22Rv1 (cell line): ENCODE results near the gene MRPL49.

ENCODE experiments used
- H3K27ac ChIP-seq: fragments of 450-650 bp; 2 replicates; pipeline ENCODE4 v1.5.1; 2017
- CTCF ChIP-seq: fragments of 450-650 bp; IDR thresholded peaks from 2 replicates; pipeline ENCODE4 v1.5.1; 2017; ENCODE audit warnings: mild to moderate bottlenecking
- ZFX ChIP-seq: fragments of 450-650 bp; IDR thresholded peaks from 2 replicates; pipeline ENCODE4 v1.6.1; 2017; ENCODE audit warnings: antibody characterized with exemption, borderline replicate concordance

Gene MRPL49

GRCh38 chr11:65083834-65084597 lies 38.1 kb upstream of the MRPL49 start, which contains the start of the genes CDCA5 and ZFPL1:
CDCA5 (minus strand) TSS chr11:65084040; CDS start chr11:65083978, 62 bp downstream.
ZFPL1 (plus strand) TSS chr11:65084222; CDS start chr11:65084699, 477 bp downstream.
- TF ChIP-seq CTCF (no peak), ZFX (no peak)
- peak within 1 kb of the TSS; percentile 80 for H3K27ac ChIP-seq

GRCh38 chr11:65084598-65085375 lies 37.3 kb upstream of the MRPL49 start:
- peak overlapping the region; percentile 80 for H3K27ac ChIP-seq

GRCh38 chr11:65085446-65085845 lies 36.7 kb upstream of the MRPL49 start:
- TF ChIP-seq ZFX (no peak), CTCF (no peak)
- H3K27ac ChIP-seq: no peak overlapping the region

More at GRCh38 chr11:65084598-65085375, 37.3 kb upstream of the MRPL49 start:
- TF ChIP-seq ZFX (no peak), CTCF (no peak)

- TF ChIP-seq CTCF (no peak), ZFX (no peak)
- no peak overlapping the region for H3K27ac ChIP-seq
These were observed 35.3 kb upstream of the MRPL49 start for GRCh38 chr11:65086809-65087208.

GRCh38 chr11:65087216-65087615 lies 34.9 kb upstream of the MRPL49 start:
- TF ChIP-seq ZFX (no peak), CTCF (no peak)
- no peak overlapping the region for H3K27ac ChIP-seq

GRCh38 chr11:65087827-65088226 lies 34.3 kb upstream of the MRPL49 start:
- TF ChIP-seq CTCF: no peak
- TF ChIP-seq ZFX: no peak
- no peak overlapping the region for H3K27ac ChIP-seq

GRCh38 chr11:65089621-65090020 lies 32.5 kb upstream of the MRPL49 start:
- no peak for TF ChIP-seq CTCF
- TF ChIP-seq ZFX: no peak
- no peak overlapping the region for H3K27ac ChIP-seq
